CD8-positive, alpha-beta memory T cell (primary cell): ENCODE data around the gene PITPNC1. TPM values are rescaled to one million over a fixed set of nuclear protein-coding genes. Genes with fewer than 3 reads are reported as not detected.
A peak's percentile ranks its signal among the peaks of the same experiment; 100 is the strongest.

Source experiments
- CTCF ChIA-PET: fragments of 350-600 bp; sonication (Branson Sonifier 250); formaldehyde crosslinking; loops from one replicate; lab custom pipeline; 2021; ENCODE audit warnings: antibody characterized with exemption; lab: Charles Lee
- POLR2A ChIA-PET: fragments of 350-600 bp; sonication (Branson Sonifier 250); formaldehyde crosslinking; loops from one replicate; lab custom pipeline; 2021; ENCODE audit warnings: antibody characterized with exemption; lab: Charles Lee
- DNase-seq, 5 donors: peaks; one replicate each; pipeline versions ENCODE4 v3.0.0 to v3.0.0-alpha.2; 2020 to 2022; ENCODE audit warnings: mixed read lengths in 1 of 5
- H3K27ac ChIP-seq: one replicate; pipeline ENCODE4 v1.7.0; 2013; ENCODE audit warnings: low read depth, mild to moderate bottlenecking, low read length, moderate library complexity
- H3K27me3 ChIP-seq: 2 replicates; pipeline ENCODE4 v1.7.0; 2013; ENCODE audit warnings: low read length, mild to moderate bottlenecking; ENCODE audit not compliant: insufficient read depth, poor library complexity, severe bottlenecking
- H3K36me3 ChIP-seq: 2 replicates; pipeline ENCODE4 v1.7.0; 2013; ENCODE audit warnings: mild to moderate bottlenecking, low read length, moderate library complexity; ENCODE audit not compliant: insufficient read depth
- H3K4me1 ChIP-seq: 2 replicates; pipeline ENCODE4 v1.7.0; 2013; ENCODE audit warnings: mild to moderate bottlenecking, low read length, moderate library complexity; ENCODE audit not compliant: insufficient read depth
- H3K4me3 ChIP-seq: 2 replicates; pipeline ENCODE4 v1.7.0; 2013; ENCODE audit warnings: mild to moderate bottlenecking, low read length
- H3K9me3 ChIP-seq: 2 replicates; pipeline ENCODE4 v1.7.0; 2013; ENCODE audit warnings: mild to moderate bottlenecking, low read length
- H3K27ac Mint-ChIP-seq, 8 donors: one replicate each; pipeline ENCODE4 v1.8.0; 2020 to 2021; ENCODE audit warnings: mixed read lengths in 8 of 8, mild to moderate bottlenecking in 6 of 8, inconsistent platforms in 3 of 8, moderate library complexity in 3 of 8
- H3K27me3 Mint-ChIP-seq, 2 donors: one replicate each; pipeline ENCODE4 v1.8.0; 2020 to 2021; ENCODE audit warnings: mixed read lengths in 2 of 2, mild to moderate bottlenecking in 1 of 2, moderate library complexity in 1 of 2
- H3K36me3 Mint-ChIP-seq, 3 donors: one replicate each; pipeline ENCODE4 v1.8.0; 2020 to 2021; ENCODE audit warnings: mixed read lengths in 3 of 3, inconsistent platforms in 1 of 3, mild to moderate bottlenecking in 1 of 3
- H3K4me1 Mint-ChIP-seq, 3 donors: one replicate each; pipeline ENCODE4 v1.8.0; 2020 to 2021; ENCODE audit warnings: mixed read lengths in 3 of 3, inconsistent platforms in 1 of 3, mild to moderate bottlenecking in 1 of 3
- H3K4me3 Mint-ChIP-seq, 7 donors: one replicate each; pipeline ENCODE4 v1.8.0; 2020 to 2021; ENCODE audit warnings: mixed read lengths in 7 of 7, mild to moderate bottlenecking in 6 of 7, moderate library complexity in 4 of 7, inconsistent platforms in 2 of 7
- H3K9me3 Mint-ChIP-seq, 5 donors: one replicate each; pipeline ENCODE4 v1.8.0; 2020 to 2022; ENCODE audit warnings: mixed read lengths in 5 of 5, mild to moderate bottlenecking in 3 of 5, moderate library complexity in 2 of 5, inconsistent platforms in 1 of 5
- polyA plus RNA-seq: library from polyadenylated mRNA; unstranded; fragments of 300-500 nt; fragmentation: Illumina TruSeq; gene quantifications from one replicate; pipeline ENCODE4 v1.2.3, GENCODE V29; 2021
- total RNA-seq, 2 experiments: library from RNA; stranded (reverse); gene quantifications; one replicate each; pipeline ENCODE4 v1.2.3, GENCODE V29; 2021

The PITPNC1 gene
- total and polyA plus RNA-seq, 3 experiments from 2014 or later: 43.1 to 163 (median 45.1) TPM

GRCh38 chr17:67500677-67501300, 123.7 kb downstream of the PITPNC1 start:
- H3K27me3 Mint-ChIP-seq: no peaks in the 10 kb centered on the region

GRCh38 chr17:67502151-67502550, 125.1 kb downstream of the PITPNC1 start:
- Histone ChIP-seq H3K36me3 (no peaks in the 10 kb centered on the region), H3K27me3 (no peaks in the 10 kb centered on the region), H3K4me1 (peaks cover 19% of the 10 kb centered on the region), H3K27ac (no peak overlapping the region), H3K4me3 (no peak overlapping the region), H3K9me3 (no peaks in the 10 kb centered on the region)
- peak overlapping the region in 2 of 7 donors; percentile 1 to 20 for H3K4me3 Mint-ChIP-seq
- no peaks in the 10 kb centered on the region for H3K27me3 Mint-ChIP-seq
- peaks cover 67 to 85% (median 83%) of the 10 kb centered on the region in 3 donors for H3K4me1 Mint-ChIP-seq
- DNase-seq: no peak
- H3K36me3 Mint-ChIP-seq: peaks cover 4 to 13% (median 6%) of the 10 kb centered on the region in 3 donors
- ChIA-PET CTCF (interaction anchor here (1.7 kb wide), 1 partner anchor 123 kb away, joined by 4 read pairs; no protein-coding TSS in a partner anchor), POLR2A (no interaction called here)
- peaks cover 0 to 4% (median 3%) of the 10 kb centered on the region in 5 donors for H3K9me3 Mint-ChIP-seq
- peak overlapping the region in 3 of 8 donors; percentile 20 to 61 (median 31) for H3K27ac Mint-ChIP-seq

More at GRCh38 chr17:67500677-67501300, 123.7 kb downstream of the PITPNC1 start:
- no peaks in the 10 kb centered on the region for H3K27me3 ChIP-seq
- Mint-ChIP-seq H3K36me3 (peaks cover 0 to 12% (median 3%) of the 10 kb centered on the region in 3 donors), H3K27ac (peak overlapping the region in 1 of 8 donors; percentile 42), H3K9me3 (no peaks in the 10 kb centered on the region), H3K4me3 (no peak overlapping the region), H3K4me1 (peaks cover 65 to 83% (median 80%) of the 10 kb centered on the region in 3 donors)
- H3K4me3 ChIP-seq: no peak overlapping the region
- H3K4me1 ChIP-seq: peaks cover 19% of the 10 kb centered on the region
- ChIA-PET CTCF (no interaction called here), POLR2A (no interaction called here)
- no peak overlapping the region for H3K27ac ChIP-seq
- no peaks in the 10 kb centered on the region for H3K36me3 ChIP-seq
- DNase-seq: no peak
- no peaks in the 10 kb centered on the region for H3K9me3 ChIP-seq

- POLR2A ChIA-PET: no interaction called here
Observed at GRCh38 chr17:67503184-67503583, 126.1 kb downstream of the PITPNC1 start.

GRCh38 chr17:67503739-67504138, 126.7 kb downstream of the PITPNC1 start:
- DNase-seq: no peak
- Mint-ChIP-seq H3K9me3 (peaks cover 3 to 10% (median 6%) of the 10 kb centered on the region in 5 donors), H3K36me3 (peaks cover 10 to 21% (median 12%) of the 10 kb centered on the region in 3 donors), H3K4me1 (peaks cover 71 to 88% (median 87%) of the 10 kb centered on the region in 3 donors), H3K4me3 (peak overlapping the region in 1 of 7 donors; percentile 16), H3K27me3 (no peaks in the 10 kb centered on the region), H3K27ac (peak overlapping the region in 3 of 8 donors; percentile 1 to 58 (median 43))
- Histone ChIP-seq H3K36me3 (no peaks in the 10 kb centered on the region), H3K27ac (no peak overlapping the region), H3K4me1 (peaks cover 19% of the 10 kb centered on the region), H3K27me3 (no peaks in the 10 kb centered on the region), H3K4me3 (no peak overlapping the region), H3K9me3 (no peaks in the 10 kb centered on the region)
- POLR2A ChIA-PET: no interaction called here
- CTCF ChIA-PET: no interaction called here

More at GRCh38 chr17:67503184-67503583, 126.1 kb downstream of the PITPNC1 start:
- H3K36me3 Mint-ChIP-seq: peaks cover 9 to 18% (median 10%) of the 10 kb centered on the region in 3 donors
- H3K27me3 Mint-ChIP-seq: no peaks in the 10 kb centered on the region
- Histone ChIP-seq H3K27me3 (no peaks in the 10 kb centered on the region), H3K9me3 (no peaks in the 10 kb centered on the region), H3K27ac (no peak overlapping the region), H3K4me1 (peaks cover 19% of the 10 kb centered on the region), H3K36me3 (no peaks in the 10 kb centered on the region), H3K4me3 (no peak overlapping the region)
- CTCF ChIA-PET: no interaction called here
- H3K4me3 Mint-ChIP-seq: peak overlapping the region in 2 of 7 donors; percentile 16 to 64
- DNase-seq: no peak
- H3K9me3 Mint-ChIP-seq: peaks cover 3 to 10% (median 6%) of the 10 kb centered on the region in 5 donors
- H3K27ac Mint-ChIP-seq: peak overlapping the region in 5 of 8 donors; percentile 29 to 79 (median 57)
- peaks cover 72 to 89% (median 87%) of the 10 kb centered on the region in 3 donors for H3K4me1 Mint-ChIP-seq

- H3K4me1 Mint-ChIP-seq: peaks cover 69 to 84% (median 84%) of the 10 kb centered on the region in 3 donors
- no peak overlapping the region for H3K27ac ChIP-seq
- H3K27ac Mint-ChIP-seq: peak overlapping the region in 3 of 8 donors; percentile 50 to 58 (median 51)
- peaks cover 10 to 21% (median 12%) of the 10 kb centered on the region in 3 donors for H3K36me3 Mint-ChIP-seq
- H3K4me1 ChIP-seq: peaks cover 19% of the 10 kb centered on the region
- H3K9me3 ChIP-seq: no peaks in the 10 kb centered on the region
- H3K36me3 ChIP-seq: no peaks in the 10 kb centered on the region
- H3K4me3 Mint-ChIP-seq: peak overlapping the region in 1 of 7 donors; percentile 4
- peaks cover 3 to 10% (median 6%) of the 10 kb centered on the region in 5 donors for H3K9me3 Mint-ChIP-seq
- H3K27me3 ChIP-seq: no peaks in the 10 kb centered on the region
- no peaks in the 10 kb centered on the region for H3K27me3 Mint-ChIP-seq
- no peak for DNase-seq
- H3K4me3 ChIP-seq: no peak overlapping the region
- ChIA-PET POLR2A (interaction anchor here (0.5 kb wide), 1 partner anchor 74 kb away, joined by 3 read pairs; no protein-coding TSS in a partner anchor), CTCF (no interaction called here)
Observed at GRCh38 chr17:67504182-67504581, 127.1 kb downstream of the PITPNC1 start.

GRCh38 chr17:67506966-67507365, 129.9 kb downstream of the PITPNC1 start:
- H3K9me3 Mint-ChIP-seq: peaks cover 3 to 10% (median 6%) of the 10 kb centered on the region in 5 donors
- DNase-seq: no peak
- ChIA-PET CTCF (no interaction called here), POLR2A (no interaction called here)
- H3K36me3 ChIP-seq: no peaks in the 10 kb centered on the region
- peak overlapping the region in 2 of 7 donors; percentile 25 to 28 for H3K4me3 Mint-ChIP-seq
- H3K36me3 Mint-ChIP-seq: peaks cover 10 to 20% (median 12%) of the 10 kb centered on the region in 3 donors
- no peak overlapping the region for H3K4me3 ChIP-seq
- peaks cover 68 to 83% (median 82%) of the 10 kb centered on the region in 3 donors for H3K4me1 Mint-ChIP-seq
- peaks cover 12% of the 10 kb centered on the region for H3K4me1 ChIP-seq
- H3K27me3 Mint-ChIP-seq: no peaks in the 10 kb centered on the region
- H3K27me3 ChIP-seq: no peaks in the 10 kb centered on the region
- no peak overlapping the region for H3K27ac ChIP-seq
- H3K27ac Mint-ChIP-seq: peak overlapping the region in 3 of 8 donors; percentile 13 to 38 (median 37)
- H3K9me3 ChIP-seq: no peaks in the 10 kb centered on the region

GRCh38 chr17:67509390-67510287, 132.6 kb downstream of the PITPNC1 start:
- H3K9me3 ChIP-seq: no peaks in the 10 kb centered on the region
- no peaks in the 10 kb centered on the region for H3K27me3 Mint-ChIP-seq
- CTCF ChIA-PET: interaction anchor here (1.6 to 1.8 kb wide), 2 partner anchors 49 to 135 kb away, joined by 3 to 4 read pairs; no protein-coding TSS in a partner anchor
- H3K27ac Mint-ChIP-seq: peak overlapping the region in 7 of 8 donors; percentile 14 to 60 (median 42)
- DNase-seq: no peak
- no peaks in the 10 kb centered on the region for H3K36me3 ChIP-seq
- POLR2A ChIA-PET: interaction anchor here (0.6 kb wide), 1 partner anchor 68 kb away, joined by 5 read pairs; no protein-coding TSS in a partner anchor
- no peak overlapping the region for H3K4me3 ChIP-seq
- no peak overlapping the region for H3K27ac ChIP-seq
- peaks cover 53 to 68% (median 63%) of the 10 kb centered on the region in 3 donors for H3K4me1 Mint-ChIP-seq
- peaks cover 3 to 10% (median 6%) of the 10 kb centered on the region in 5 donors for H3K9me3 Mint-ChIP-seq
- no peaks in the 10 kb centered on the region for H3K27me3 ChIP-seq
- H3K36me3 Mint-ChIP-seq: peaks cover 9 to 16% (median 10%) of the 10 kb centered on the region in 3 donors
- peak overlapping the region in 2 of 7 donors; percentile 38 to 44 for H3K4me3 Mint-ChIP-seq
- H3K4me1 ChIP-seq: peaks cover 5% of the 10 kb centered on the region
